Motor neuron (in vitro differentiated cells): Measurements from ENCODE around the gene CIT. TPM values are rescaled to one million over a fixed set of nuclear protein-coding genes. Genes with fewer than 3 reads are reported as not detected.

Experiments used
- ATAC-seq, 8 experiments: fragments of 200-7000 bp; cut with Tn5 transposase; replicated peaks in 6 of 8; 2 replicates each; pipeline ENCODE4 v1.8.0; 2021; ENCODE audit warnings: mild to moderate bottlenecking in 8 of 8, moderate library complexity in 8 of 8
- H3K27ac ChIP-seq, 2 donors: fragments of 250-450 bp; sonication (Bioruptor Pico); 2 replicates each; pipeline ENCODE4 v1.9.0; 2021; ENCODE audit warnings: antibody characterized with exemption in 2 of 2, mild to moderate bottlenecking in 2 of 2, moderate library complexity in 1 of 2
- H3K4me1 ChIP-seq, 2 donors: fragments of 250-450 bp; sonication (Bioruptor Pico); replicated peaks in 1 of 2; 2 replicates each; pipeline ENCODE4 v1.6.1; 2021; ENCODE audit warnings: antibody characterized with exemption in 2 of 2, mild to moderate bottlenecking in 2 of 2, moderate library complexity in 1 of 2
- H3K4me3 ChIP-seq, 5 donors: fragments of 250-450 bp; sonication (Bioruptor Pico); 2 replicates each; pipeline ENCODE4 v1.9.0; 2021; ENCODE audit warnings: antibody characterized with exemption in 5 of 5, mild to moderate bottlenecking in 5 of 5, moderate library complexity in 4 of 5
- WGBS, 10 experiments: fragments of 450-650 bp; shearing (Covaris generic); methylation state at CpG; one replicate each; pipeline ENCODE4 v1.0.0; 2022; 5-methylcytosine and 5-hydroxymethylcytosine counted together
- in situ Hi-C, 9 experiments: fragments of 400-800 bp; cut with MboI; loops; one replicate each; pipeline ENCODE4 v1.15.0; 2021; ENCODE audit warnings: low sequenced_read_pairs in 9 of 9, low pct_unique_long_range_greater_than_20kb in 2 of 9; ENCODE audit not compliant: unreplicated experiment in 9 of 9
- total RNA-seq, 8 experiments: library from RNA; unstranded; fragments of 300-600 nt; gene quantifications; 2 replicates each; pipeline versions ENCODE4 v1.2.3 to v1.2.4, GENCODE V29; 2022

CIT gene
- total RNA-seq, 8 experiments from 2014 or later = 2.2 to 35.6 (median 6.9) TPM

DNA sequence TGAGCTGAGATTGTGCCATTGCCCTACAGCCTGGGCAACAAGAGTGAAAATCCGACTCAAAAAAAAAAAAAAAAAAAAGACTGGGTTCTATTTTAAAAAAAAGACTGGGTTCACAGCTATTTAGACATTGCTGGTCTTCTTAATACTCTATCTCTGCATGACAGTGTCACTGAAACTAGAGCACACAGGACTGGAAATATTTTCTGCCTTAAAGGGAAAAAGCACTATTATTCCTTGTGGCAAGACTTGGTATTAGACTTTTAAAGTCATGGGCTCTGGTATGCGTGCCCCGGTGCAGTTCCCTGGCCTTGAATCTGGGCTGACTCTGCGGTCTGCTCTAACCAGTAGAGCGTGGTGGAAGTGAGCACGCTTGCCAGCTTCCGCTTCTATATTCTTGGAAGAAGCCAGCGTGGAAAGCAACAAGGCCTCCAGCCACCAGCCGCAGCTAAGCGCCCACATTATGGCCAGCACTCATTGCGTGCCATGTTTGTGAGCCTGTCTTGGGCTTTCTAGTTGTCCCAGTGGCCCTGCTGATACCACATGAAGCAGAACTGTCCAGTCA lies 177.8 kb downstream of the CIT start:
- ATAC-seq = no peak
- no peaks in the 10 kb centered on the region for H3K4me1 ChIP-seq
- H3K27ac ChIP-seq = no peak overlapping the region
- H3K4me3 ChIP-seq = no peak overlapping the region
- 67 to 100% (median 100%) methylated on average over 1 to 8 of the region's 11 CpGs; no CpG with 5 or more reads in 2 of the 10 experiments for WGBS, 10 experiments
- in situ Hi-C loops = loop anchor here in 1 of 9 experiments (25.0 kb wide), 1 partner anchor 213 kb away; no protein-coding TSS in a partner anchor

DNA sequence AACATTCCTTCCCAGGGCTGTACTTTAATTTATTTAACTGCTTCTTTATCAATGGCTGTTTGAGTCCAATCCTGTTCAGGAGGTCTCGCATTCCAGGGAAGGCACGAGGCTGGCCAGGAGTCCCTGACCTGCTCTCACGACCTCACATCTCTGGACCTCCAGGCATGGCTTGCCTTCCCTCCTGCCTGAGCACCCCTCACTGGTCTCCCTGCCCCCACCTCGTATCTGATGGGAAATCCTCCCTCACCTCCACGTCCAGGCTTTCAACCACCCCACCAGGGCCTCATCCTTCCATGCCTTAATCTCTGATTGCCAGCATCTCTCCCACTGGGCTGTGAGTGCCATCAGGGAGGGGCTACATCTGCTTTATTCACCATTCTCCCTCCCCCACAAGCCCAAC lies 180.2 kb downstream of the CIT start:
- no peak for ATAC-seq
- Histone ChIP-seq H3K4me3 (no peak overlapping the region), H3K27ac (no peak overlapping the region), H3K4me1 (no peaks in the 10 kb centered on the region)
- WGBS, 10 experiments = 80 to 90% (median 90%) methylated on average over 1 to 5 of the region's 5 CpGs; no CpG with 5 or more reads in 7 of the 10 experiments
- in situ Hi-C loops = loop anchor here in 1 of 9 experiments (25.0 kb wide), 1 partner anchor 215 kb away; no protein-coding TSS in a partner anchor

- in situ Hi-C loops = loop anchor here in 1 of 9 experiments (25.0 kb wide), 1 partner anchor 217 kb away; no protein-coding TSS in a partner anchor
- Histone ChIP-seq H3K27ac (no peak overlapping the region), H3K4me1 (no peaks in the 10 kb centered on the region), H3K4me3 (no peak overlapping the region)
- WGBS, 10 experiments = 14 to 83% (median 45%) methylated on average over 1 to 4 of the region's 4 CpGs; no CpG with 5 or more reads in 6 of the 10 experiments
- no peak for ATAC-seq
These were observed 182.1 kb downstream of the CIT start for GRCh38 chr12:119695034-119695433.

DNA sequence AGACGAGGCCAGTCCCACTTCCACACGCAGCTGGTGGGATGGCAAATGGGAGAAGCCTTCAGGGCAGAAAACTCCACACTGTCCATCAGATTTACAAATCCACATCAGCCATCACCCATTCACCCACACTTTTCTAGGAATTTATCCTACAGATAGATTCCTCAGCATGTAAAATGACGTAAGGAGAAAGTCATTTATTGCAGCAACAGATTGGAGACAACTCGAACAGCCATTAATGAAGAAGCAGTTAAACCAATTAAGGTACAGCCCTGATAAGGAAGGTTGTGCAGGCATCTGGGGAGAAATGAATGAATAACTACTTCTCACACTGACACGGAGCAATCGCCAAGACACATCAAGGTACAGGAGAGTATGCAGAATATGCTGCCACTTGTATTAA lies 183.0 kb downstream of the CIT start:
- ATAC-seq = no peak
- in situ Hi-C loops = loop anchor here in 1 of 9 experiments (25.0 kb wide), 1 partner anchor 218 kb away; no protein-coding TSS in a partner anchor
- 93 to 100% (median 97%) methylated on average over 1 to 6 of the region's 6 CpGs; no CpG with 5 or more reads in 3 of the 10 experiments for WGBS, 10 experiments
- Histone ChIP-seq H3K27ac (no peak overlapping the region), H3K4me1 (no peaks in the 10 kb centered on the region), H3K4me3 (no peak overlapping the region)

DNA sequence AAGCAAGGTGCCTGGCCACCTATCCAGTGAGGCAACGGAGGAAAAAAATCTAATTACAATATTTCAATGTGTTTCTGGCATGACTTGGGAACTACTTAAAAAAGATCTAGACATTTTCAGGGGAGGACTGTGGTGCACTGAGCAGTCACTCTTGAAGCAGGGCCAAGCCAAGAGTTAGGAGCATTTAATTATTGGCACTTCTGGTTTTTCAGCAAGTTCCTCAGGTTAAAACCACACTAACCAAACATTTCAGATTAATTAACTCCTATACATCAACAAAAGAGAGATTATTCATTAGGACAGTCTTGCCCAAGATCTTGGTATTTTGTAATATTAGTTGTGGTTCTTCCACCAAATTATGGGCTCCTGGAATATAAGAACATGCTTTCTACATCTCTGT lies 183.6 kb downstream of the CIT start:
- H3K4me1 ChIP-seq = no peaks in the 10 kb centered on the region
- in situ Hi-C loops = loop anchor here in 1 of 9 experiments (25.0 kb wide), 1 partner anchor 219 kb away; no protein-coding TSS in a partner anchor
- H3K4me3 ChIP-seq = no peak overlapping the region
- 43 to 100% (median 76%) methylated on average over 1 of the region's 1 CpG; no CpG with 5 or more reads in 4 of the 10 experiments for WGBS, 10 experiments
- ATAC-seq = peak in 1 of 8 experiments; percentile 7
- H3K27ac ChIP-seq = no peak overlapping the region

GRCh38 chr12:119692997-119693396 lies 184.1 kb downstream of the CIT start:
- WGBS, 10 experiments = 0 to 100% (median 91%) methylated on average over 1 to 5 of the region's 6 CpGs; no CpG with 5 or more reads in 1 of the 10 experiments
- H3K4me1 ChIP-seq = no peaks in the 10 kb centered on the region
- no peak overlapping the region for H3K27ac ChIP-seq
- H3K4me3 ChIP-seq = no peak overlapping the region
- in situ Hi-C loops = loop anchor here in 1 of 9 experiments (25.0 kb wide), 1 partner anchor 219 kb away; no protein-coding TSS in a partner anchor
- ATAC-seq = peak in 3 of 8 experiments; percentile 82 to 98 (median 92)

GRCh38 chr12:119692410-119692809 lies 184.7 kb downstream of the CIT start:
- peak in 3 of 8 experiments; percentile 9 to 55 (median 41) for ATAC-seq
- in situ Hi-C loops = loop anchor here in 1 of 9 experiments (25.0 kb wide), 1 partner anchor 220 kb away; no protein-coding TSS in a partner anchor
- Histone ChIP-seq H3K4me1 (no peaks in the 10 kb centered on the region), H3K4me3 (no peak overlapping the region), H3K27ac (no peak overlapping the region)
- WGBS, 10 experiments = 14 to 100% (median 94%) methylated on average over 1 to 5 of the region's 5 CpGs; no CpG with 5 or more reads in 1 of the 10 experiments

- 75 to 100% (median 87%) methylated on average over 1 to 5 of the region's 6 CpGs; no CpG with 5 or more reads in 3 of the 10 experiments for WGBS, 10 experiments
- ATAC-seq = no peak
- Histone ChIP-seq H3K4me3 (no peak overlapping the region), H3K4me1 (no peaks in the 10 kb centered on the region), H3K27ac (no peak overlapping the region)
- in situ Hi-C loops = loop anchor here in 1 of 9 experiments (25.0 kb wide), 1 partner anchor 221 kb away; no protein-coding TSS in a partner anchor
These were observed 185.8 kb downstream of the CIT start for GRCh38 chr12:119691202-119691810.

DNA sequence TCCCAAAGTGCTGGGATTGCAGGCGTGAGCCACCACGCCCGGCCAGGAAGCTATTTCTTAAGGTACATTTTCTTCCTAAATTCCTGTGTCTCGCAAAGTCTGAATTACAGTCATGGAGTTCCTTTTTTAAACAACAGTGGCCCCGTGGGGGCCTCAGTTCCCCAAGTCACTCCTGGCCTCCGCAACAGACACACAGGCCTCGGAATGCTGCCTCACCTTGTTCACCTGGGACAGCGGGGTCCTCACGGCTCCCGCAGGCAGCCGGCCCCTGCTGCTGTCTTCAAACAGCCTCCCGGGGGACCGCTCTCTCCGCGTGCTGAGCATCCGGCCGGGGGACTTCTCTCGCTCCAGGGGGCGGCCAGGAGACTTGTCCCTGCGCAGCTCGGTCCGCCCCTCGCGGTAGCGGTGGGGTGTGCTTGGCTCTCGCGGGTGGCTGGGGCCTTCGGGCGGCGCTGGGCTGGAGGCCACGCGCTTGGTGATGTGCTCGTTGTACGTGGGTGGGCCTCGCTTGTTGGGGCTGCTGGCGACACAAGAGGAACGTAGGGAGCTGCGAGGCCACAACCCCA lies 187.1 kb downstream of the CIT start:
- no peaks in the 10 kb centered on the region for H3K4me1 ChIP-seq
- 80 to 98% (median 97%) methylated on average over 1 to 13 of the region's 38 CpGs; no CpG with 5 or more reads in 6 of the 10 experiments for WGBS, 10 experiments
- in situ Hi-C loops = loop anchor here in 1 of 9 experiments (25.0 kb wide), 1 partner anchor 222 kb away; no protein-coding TSS in a partner anchor
- no peak for ATAC-seq
- H3K27ac ChIP-seq = no peak overlapping the region
- no peak overlapping the region for H3K4me3 ChIP-seq

GRCh38 chr12:119687879-119688278 lies 189.2 kb downstream of the CIT start:
- in situ Hi-C loops = loop anchor here in 1 of 9 experiments (25.0 kb wide), 1 partner anchor 224 kb away; no protein-coding TSS in a partner anchor
- Histone ChIP-seq H3K4me1 (no peaks in the 10 kb centered on the region), H3K27ac (no peak overlapping the region), H3K4me3 (no peak overlapping the region)
- no peak for ATAC-seq
- WGBS, 10 experiments = 83 to 100% (median 94%) methylated on average over 1 to 8 of the region's 9 CpGs

- Histone ChIP-seq H3K4me3 (no peak overlapping the region), H3K27ac (no peak overlapping the region), H3K4me1 (no peaks in the 10 kb centered on the region)
- ATAC-seq = no peak
- in situ Hi-C loops = loop anchor here in 1 of 9 experiments (25.0 kb wide), 1 partner anchor 225 kb away; no protein-coding TSS in a partner anchor
- WGBS, 10 experiments = 78 to 100% (median 90%) methylated on average over 1 to 11 of the region's 14 CpGs
These were observed 189.7 kb downstream of the CIT start for GRCh38 chr12:119687406-119687805.

DNA sequence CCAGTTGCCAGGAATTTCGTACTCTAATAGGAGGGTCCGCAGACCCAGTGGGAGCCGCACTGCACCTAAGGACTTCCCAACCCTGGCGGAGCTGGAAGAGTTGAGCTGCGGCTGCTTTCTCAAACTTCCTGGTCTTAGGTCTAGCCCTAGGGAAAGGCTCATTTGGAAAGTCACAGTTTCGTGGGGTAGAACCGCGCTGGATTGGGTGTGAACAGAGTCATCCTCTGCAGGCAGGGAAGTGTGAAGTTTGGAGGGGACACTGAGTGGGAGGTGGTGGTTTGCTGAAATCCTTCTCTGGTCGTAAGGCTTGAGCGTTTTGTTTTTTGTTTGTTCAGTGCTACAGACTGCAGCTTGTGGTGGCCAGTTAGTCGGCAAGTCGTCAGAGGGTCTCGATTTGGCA lies 190.3 kb downstream of the CIT start:
- WGBS, 10 experiments = 87 to 100% (median 95%) methylated on average over 2 to 11 of the region's 13 CpGs; no CpG with 5 or more reads in 4 of the 10 experiments
- in situ Hi-C loops = loop anchor here in 1 of 9 experiments (25.0 kb wide), 1 partner anchor 226 kb away; no protein-coding TSS in a partner anchor
- H3K4me1 ChIP-seq = no peaks in the 10 kb centered on the region
- no peak overlapping the region for H3K27ac ChIP-seq
- ATAC-seq = no peak
- no peak overlapping the region for H3K4me3 ChIP-seq
